ENCODE results near the gene RYR3.

GRCh38 chr15:33894193-33894592 is 583.4 kb downstream of the RYR3 start:
- TF ChIP-seq CTCF (IDR thresholded peaks at IDR 0.05) (no peak), POLR2A (IDR thresholded peaks at IDR 0.05) (no peak)

Data from lower leg skin (tissue), 3 donors.